Measurements from ENCODE around the gene TBC1D10A.
A peak's percentile ranks its signal among the peaks of the same experiment; 100 is the strongest.

The TBC1D10A gene

GRCh38 chr22:30265131-30265720, 61.5 kb downstream of the TBC1D10A start:
- no peak for DNase-seq (ENCODE audit: low read depth)

- no peak for DNase-seq (ENCODE audit: low read depth)
Measured at GRCh38 chr22:30263883-30264282, 62.9 kb downstream of the TBC1D10A start.

GRCh38 chr22:30262917-30263741, 63.6 kb downstream of the TBC1D10A start:
- DNase-seq (ENCODE audit: low read depth) = peak; percentile 30

GRCh38 chr22:30262112-30262511, 64.6 kb downstream of the TBC1D10A start:
- no peak for DNase-seq (ENCODE audit: low read depth)

- peak; percentile 49 for DNase-seq (ENCODE audit: low read depth)
Measured at GRCh38 chr22:30261134-30261533, 65.6 kb downstream of the TBC1D10A start.

GRCh38 chr22:30260682-30261081, 66.1 kb downstream of the TBC1D10A start:
- no peak for DNase-seq (ENCODE audit: low read depth)

- no peak for DNase-seq (ENCODE audit: low read depth)
Measured at GRCh38 chr22:30260276-30260675, 66.5 kb downstream of the TBC1D10A start.

- no peak for DNase-seq (ENCODE audit: low read depth)
Measured at GRCh38 chr22:30254314-30254713, 72.4 kb downstream of the TBC1D10A start.

GRCh38 chr22:30253205-30253852, 73.4 kb downstream of the TBC1D10A start:
- no peak for DNase-seq (ENCODE audit: low read depth)

- no peak for DNase-seq (ENCODE audit: low read depth)
Measured at GRCh38 chr22:30252411-30253204, 74.1 kb downstream of the TBC1D10A start.

GRCh38 chr22:30251711-30252110, 75.0 kb downstream of the TBC1D10A start:
- no peak for DNase-seq (ENCODE audit: low read depth)

- no peak for DNase-seq (ENCODE audit: low read depth)
Measured at GRCh38 chr22:30250661-30251267, 76.0 kb downstream of the TBC1D10A start.

GRCh38 chr22:30250039-30250565, 76.6 kb downstream of the TBC1D10A start:
- DNase-seq (ENCODE audit: low read depth) = no peak

GRCh38 chr22:30249049-30250038, 77.4 kb downstream of the TBC1D10A start:
- no peak for DNase-seq (ENCODE audit: low read depth)

- no peak for DNase-seq (ENCODE audit: low read depth)
Measured at GRCh38 chr22:30248484-30248883, 78.3 kb downstream of the TBC1D10A start.

- DNase-seq (ENCODE audit: low read depth) = no peak
Measured at GRCh38 chr22:30247974-30248373, 78.8 kb downstream of the TBC1D10A start.

GRCh38 chr22:30247561-30247960, 79.2 kb downstream of the TBC1D10A start:
- no peak for DNase-seq (ENCODE audit: low read depth)

- DNase-seq (ENCODE audit: low read depth) = no peak
Measured at GRCh38 chr22:30246814-30247376, 79.8 kb downstream of the TBC1D10A start.

- peak; percentile 29 for DNase-seq (ENCODE audit: low read depth)
Measured at GRCh38 chr22:30245985-30246813, 80.5 kb downstream of the TBC1D10A start, which contains the start of gene LIF. Gene LIF (minus strand): TSS chr22:30246759. CDS start chr22:30246695, 64 bp downstream.

All from fibroblast of gingiva (primary cell).